Ascending aorta (tissue), 2 donors: Measurements from ENCODE around the gene STARD9. TPM values are rescaled to one million over a fixed set of nuclear protein-coding genes. Genes with fewer than 3 reads are reported as not detected.
"Not testable (repeated sequence)": the region's sequence is repeated elsewhere in the genome, so short reads cannot be mapped to it uniquely, and the experiment has no call there.

Experiments
- DNase-seq, 2 donors: peaks; one replicate each; pipeline ENCODE4 v3.0.0-alpha.2; 2019; ENCODE audit warnings: low spot score in 2 of 2
- H3K27ac ChIP-seq, 2 donors: fragments of 200-600 bp; sonication (generic); one replicate each; pipeline ENCODE4 v1.5.1; 2016 to 2017; ENCODE audit warnings: mild to moderate bottlenecking in 1 of 2
- H3K27me3 ChIP-seq: fragments of 200-600 bp; sonication (generic); one replicate; pipeline ENCODE4 v1.5.1; 2017
- H3K36me3 ChIP-seq, 2 donors: fragments of 200-600 bp; sonication (generic); one replicate each; pipeline ENCODE4 v1.5.1; 2016
- H3K4me1 ChIP-seq, 2 donors: fragments of 200-600 bp; sonication (generic); one replicate each; pipeline ENCODE4 v1.5.1; 2016 to 2017; ENCODE audit warnings: mild to moderate bottlenecking in 1 of 2
- H3K4me3 ChIP-seq, 2 donors: fragments of 200-600 bp; sonication (generic); one replicate each; pipeline ENCODE4 v1.5.1; 2016 to 2017; ENCODE audit warnings: mild to moderate bottlenecking in 1 of 2
- H3K9me3 ChIP-seq, 2 donors: fragments of 200-600 bp; sonication (generic); one replicate each; pipeline ENCODE4 v1.5.1; 2016
- intact Hi-C: fragments of 100-400 bp; cut with DNase I; formaldehyde crosslinking; loops from one replicate; pipeline ENCODE4 v1.15.1; 2023
- total RNA-seq: library from RNA; depleted of rRNA; stranded (reverse); fragments of >200 nt; gene quantifications from one replicate; pipeline ENCODE4 v1.1.0, GENCODE V29; 2016
- TF ChIP-seq, protein P1 (sequence below), 3 experiments: fragments of 200-600 bp in 2 of 3; fragments of 450-650 bp in 1 of 3; sonication (generic) in 2 of 3; IDR thresholded peaks; one replicate each; pipeline ENCODE4 v1.5.1; 2016 to 2019; ENCODE audit warnings: antibody characterized with exemption in 3 of 3, mild to moderate bottlenecking in 1 of 3, moderate library complexity in 1 of 3

Gene STARD9
- total RNA-seq, 1 donor from 2014 or later, result 62.7 TPM

DNA sequence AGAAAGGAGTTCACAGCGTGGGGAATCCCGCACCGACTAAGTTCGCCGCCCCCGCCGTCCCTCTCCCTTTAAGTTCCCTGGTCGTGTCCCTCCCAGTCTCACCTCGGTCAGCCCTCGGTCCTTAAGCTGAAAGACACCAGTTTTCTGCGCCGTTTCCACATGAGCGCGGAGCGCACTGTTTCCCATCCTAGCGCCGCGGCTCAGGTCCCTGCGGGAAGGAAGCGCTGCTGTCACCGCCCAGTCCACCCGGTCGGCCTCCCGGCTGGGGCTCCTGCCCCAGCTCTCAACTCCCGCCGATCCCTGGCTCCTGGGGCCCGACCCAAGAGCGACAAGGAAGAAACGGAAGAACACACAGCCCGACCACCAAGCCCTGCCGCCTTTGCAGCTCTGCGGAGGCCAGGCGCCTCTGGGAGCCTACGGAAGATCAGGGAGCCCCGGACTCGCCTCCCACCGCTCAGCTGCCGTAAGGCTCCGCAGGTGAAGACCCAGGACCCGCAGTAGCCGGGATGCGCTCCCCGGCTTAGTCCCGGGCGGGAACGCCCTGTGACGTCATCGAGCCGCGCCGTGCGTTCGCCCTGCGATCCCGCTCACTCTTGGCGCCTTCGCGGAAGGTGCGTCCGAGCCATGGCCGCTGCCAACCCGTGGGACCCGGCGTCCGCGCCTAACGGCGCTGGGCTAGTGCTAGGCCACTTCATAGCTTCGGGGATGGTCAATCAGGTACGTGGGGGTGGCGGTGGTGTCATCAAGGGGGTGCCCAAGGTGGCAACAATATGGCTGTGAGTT lies 27.0 kb upstream of the STARD9 start, which contains the start of the genes HAUS2 and LRRC57:
HAUS2 (plus strand) TSS at position 590 of the 783 bp plus-strand sequence; CDS start at position 625, 35 bp downstream.
LRRC57 (minus strand) TSS at position 545 of the 783 bp plus-strand sequence; CDS start at position 186, 359 bp downstream.
- DNase-seq, result peak; percentile 36 to 90
- Histone ChIP-seq H3K27me3 (no peaks in the 10 kb centered on the region), H3K27ac (peak within 1 kb of the TSS; percentile 92 to 94), H3K4me1 (peaks cover 0 to 22% of the 10 kb centered on the region in 2 donors), H3K4me3 (peak within 1 kb of the TSS; percentile 81 to 92), H3K9me3 (no peaks in the 10 kb centered on the region), H3K36me3 (peaks cover 5 to 17% of the 10 kb centered on the region in 2 donors)
- intact Hi-C loops, result loop anchor here (2.0 to 10.0 kb wide), 4 partner anchors 26 to 274 kb away; partner anchors contain the start of genes GANC, STARD9, TMEM87A and ZNF106
- TF ChIP-seq, protein P1, sequence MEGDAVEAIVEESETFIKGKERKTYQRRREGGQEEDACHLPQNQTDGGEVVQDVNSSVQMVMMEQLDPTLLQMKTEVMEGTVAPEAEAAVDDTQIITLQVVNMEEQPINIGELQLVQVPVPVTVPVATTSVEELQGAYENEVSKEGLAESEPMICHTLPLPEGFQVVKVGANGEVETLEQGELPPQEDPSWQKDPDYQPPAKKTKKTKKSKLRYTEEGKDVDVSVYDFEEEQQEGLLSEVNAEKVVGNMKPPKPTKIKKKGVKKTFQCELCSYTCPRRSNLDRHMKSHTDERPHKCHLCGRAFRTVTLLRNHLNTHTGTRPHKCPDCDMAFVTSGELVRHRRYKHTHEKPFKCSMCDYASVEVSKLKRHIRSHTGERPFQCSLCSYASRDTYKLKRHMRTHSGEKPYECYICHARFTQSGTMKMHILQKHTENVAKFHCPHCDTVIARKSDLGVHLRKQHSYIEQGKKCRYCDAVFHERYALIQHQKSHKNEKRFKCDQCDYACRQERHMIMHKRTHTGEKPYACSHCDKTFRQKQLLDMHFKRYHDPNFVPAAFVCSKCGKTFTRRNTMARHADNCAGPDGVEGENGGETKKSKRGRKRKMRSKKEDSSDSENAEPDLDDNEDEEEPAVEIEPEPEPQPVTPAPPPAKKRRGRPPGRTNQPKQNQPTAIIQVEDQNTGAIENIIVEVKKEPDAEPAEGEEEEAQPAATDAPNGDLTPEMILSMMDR (IDR thresholded peaks at IDR 0.05), result no peak

DNA sequence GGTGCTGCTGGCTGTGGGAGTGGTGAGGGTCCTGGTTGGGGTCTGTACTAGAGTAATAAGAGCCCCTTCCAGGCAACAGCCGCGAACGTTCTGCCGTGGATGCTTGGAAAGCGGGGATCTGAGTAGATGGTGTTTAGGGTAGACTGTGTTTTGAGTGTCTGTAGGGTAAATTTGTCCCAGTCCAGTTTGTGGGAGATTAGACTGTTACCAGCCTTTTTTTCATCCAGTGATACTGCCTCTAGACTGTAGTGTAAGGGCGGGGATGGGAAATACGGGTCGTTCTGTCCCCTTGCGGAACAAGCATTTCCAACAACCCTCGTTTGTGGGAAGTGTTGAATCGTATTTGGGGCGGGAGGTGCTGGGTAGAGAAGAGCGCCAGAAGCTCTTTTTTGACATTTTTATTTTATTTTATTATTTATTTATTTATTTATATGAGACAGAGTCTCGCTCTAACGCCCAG lies 26.3 kb upstream of the STARD9 start:
- Histone ChIP-seq H3K4me1 (peaks cover 0 to 22% of the 10 kb centered on the region in 2 donors), H3K27me3 (no peaks in the 10 kb centered on the region), H3K36me3 (peaks cover 4 to 13% of the 10 kb centered on the region in 2 donors), H3K27ac (peak overlapping the region; percentile 92 to 94), H3K4me3 (peak overlapping the region; percentile 81 to 92), H3K9me3 (no peaks in the 10 kb centered on the region)
- intact Hi-C loops, result loop anchor here (2.0 to 10.0 kb wide), 4 partner anchors 26 to 274 kb away; partner anchors contain the start of genes GANC, STARD9, TMEM87A and ZNF106
- no peak for DNase-seq
- TF ChIP-seq, protein P1 (IDR thresholded peaks at IDR 0.05), result no peak

DNA sequence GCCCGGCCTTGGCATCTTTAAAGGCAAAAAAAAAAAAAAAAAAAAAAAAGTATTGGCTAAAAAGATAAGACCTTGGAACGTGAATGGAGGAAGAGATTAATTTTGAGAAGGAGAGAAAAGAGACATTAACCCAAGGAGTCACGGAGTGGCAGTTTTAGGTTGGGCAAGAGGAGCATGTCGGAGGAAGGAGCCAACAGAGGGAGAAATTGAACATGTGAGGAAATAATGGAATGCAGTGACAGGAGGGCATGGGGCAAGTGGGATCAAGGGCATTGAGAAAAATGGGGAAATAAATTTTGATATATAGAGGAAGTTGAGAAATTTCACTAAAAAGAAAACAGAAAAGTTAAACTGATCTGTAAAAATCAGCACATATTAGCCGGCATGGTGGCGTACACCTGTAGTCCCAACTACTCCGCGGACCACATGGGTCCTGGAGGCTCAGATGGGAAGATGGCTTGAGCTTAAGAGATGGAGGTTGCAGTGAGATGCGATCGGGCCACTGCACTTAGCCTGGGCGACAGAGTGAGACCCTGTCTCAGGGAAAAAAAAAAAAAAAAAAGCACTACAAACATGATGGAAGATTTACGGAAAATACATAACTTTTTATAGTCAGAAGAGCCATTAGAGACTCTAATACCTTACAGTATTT lies 25.5 kb upstream of the STARD9 start:
- no peak for DNase-seq
- Histone ChIP-seq H3K9me3 (no peaks in the 10 kb centered on the region), H3K27me3 (no peaks in the 10 kb centered on the region), H3K4me1 (peaks cover 0 to 22% of the 10 kb centered on the region in 2 donors), H3K4me3 (peak overlapping the region in 1 of 2 donors; percentile 92), H3K36me3 (peaks cover 3 to 5% of the 10 kb centered on the region in 2 donors), H3K27ac (peak overlapping the region; percentile 92 to 94)
- intact Hi-C loops, result loop anchor here (2.0 to 10.0 kb wide), 4 partner anchors 25 to 275 kb away; partner anchors contain the start of genes GANC, STARD9, TMEM87A and ZNF106
- TF ChIP-seq, protein P1 (IDR thresholded peaks at IDR 0.05), result no peak

DNA sequence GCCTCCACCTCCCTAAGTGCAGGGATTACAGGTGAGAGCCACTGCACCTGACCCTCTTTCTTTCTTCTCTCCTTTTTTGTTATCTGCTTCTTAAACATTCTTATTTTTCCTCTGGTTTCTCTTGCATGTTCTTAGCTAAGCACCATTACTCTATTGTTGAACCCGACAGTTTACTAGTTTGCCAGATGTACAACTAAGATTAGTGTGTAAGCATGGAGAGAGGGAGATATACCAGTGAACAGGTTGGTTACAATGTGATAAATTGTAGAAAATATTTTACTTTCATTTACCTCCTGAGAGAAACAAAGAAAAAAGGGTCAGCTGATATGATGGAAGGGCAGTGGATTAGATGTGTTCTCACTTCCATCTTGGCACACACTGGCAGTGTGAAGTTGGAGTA lies 21.9 kb upstream of the STARD9 start:
- Histone ChIP-seq H3K27me3 (no peaks in the 10 kb centered on the region), H3K4me3 (no peak overlapping the region), H3K9me3 (no peaks in the 10 kb centered on the region), H3K27ac (no peak overlapping the region), H3K36me3 (peaks cover 0 to 3% of the 10 kb centered on the region in 2 donors), H3K4me1 (peaks cover 0 to 4% of the 10 kb centered on the region in 2 donors)
- DNase-seq, result no peak
- intact Hi-C loops, result no loop called here
- TF ChIP-seq, protein P1 (IDR thresholded peaks at IDR 0.05), result no peak

DNA sequence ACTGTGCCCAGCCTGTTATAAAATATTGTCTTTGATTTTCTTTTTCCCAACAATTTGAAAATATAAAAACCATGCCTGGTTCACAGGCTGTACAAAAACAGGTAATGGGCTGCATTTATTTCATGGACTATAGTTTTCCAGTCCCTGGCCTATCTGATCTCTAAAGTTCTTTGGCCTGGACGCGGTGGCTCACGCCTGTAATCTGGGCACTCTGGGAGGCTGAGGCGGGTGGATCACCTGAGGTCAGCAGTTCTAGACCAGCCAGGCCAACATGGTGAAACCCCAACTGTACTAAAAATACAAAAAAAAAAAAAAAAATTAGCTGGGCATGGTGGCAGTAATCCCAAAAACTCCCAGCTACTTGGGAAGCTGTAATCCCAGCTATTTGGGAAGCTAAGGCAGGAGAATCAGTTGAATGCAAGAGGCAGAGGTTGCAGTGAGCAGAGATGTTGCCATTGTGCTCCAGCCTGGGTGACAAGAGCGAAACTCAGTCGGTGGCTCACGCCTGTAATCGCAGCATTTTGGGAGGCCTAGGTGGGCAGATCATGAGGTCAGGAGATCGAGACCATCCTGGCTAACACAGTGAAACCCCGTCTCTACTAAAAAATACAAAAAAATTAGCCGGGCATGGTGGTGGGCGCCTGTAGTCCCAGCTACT lies 18.7 kb upstream of the STARD9 start:
- H3K4me1 ChIP-seq, intact Hi-C loops, DNase-seq, H3K27me3 ChIP-seq, H3K4me3 ChIP-seq, H3K9me3 ChIP-seq: not testable (repeated sequence)
- peaks cover 7 to 31% of the 10 kb centered on the region in 2 donors for H3K36me3 ChIP-seq
- peak overlapping the region in 1 of 2 donors; percentile 22 for H3K27ac ChIP-seq
